Suprapubic skin (tissue), 4 donors: ENCODE results near the gene IQCC. TPM values are rescaled to one million over a fixed set of nuclear protein-coding genes. Genes with fewer than 3 reads are reported as not detected.

Source experiments
- DNase-seq, 2 donors: peaks; one replicate each; pipeline ENCODE4 v3.0.0-alpha.2; 2019; ENCODE audit warnings: low spot score in 2 of 2
- H3K27ac ChIP-seq: fragments of 200-600 bp; sonication (generic); one replicate; pipeline ENCODE4 v1.5.1; 2019
- H3K27me3 ChIP-seq: fragments of 200-600 bp; sonication (generic); one replicate; pipeline ENCODE4 v1.5.1; 2019
- H3K36me3 ChIP-seq: fragments of 200-600 bp; sonication (generic); one replicate; pipeline ENCODE4 v1.5.1; 2019
- H3K4me1 ChIP-seq: fragments of 200-600 bp; sonication (generic); one replicate; pipeline ENCODE4 v1.5.1; 2019
- H3K4me3 ChIP-seq: fragments of 200-600 bp; sonication (generic); one replicate; pipeline ENCODE4 v1.5.1; 2019; ENCODE audit warnings: mild to moderate bottlenecking
- H3K9me3 ChIP-seq: fragments of 200-600 bp; sonication (generic); one replicate; pipeline ENCODE4 v1.5.1; 2019
- CTCF ChIP-seq, 2 donors: fragments of 200-600 bp in 1 of 2; fragments of 450-650 bp in 1 of 2; sonication (generic) in 1 of 2; IDR thresholded peaks; one replicate each; pipeline ENCODE4 v1.5.1; 2016 to 2019; ENCODE audit warnings: antibody characterized with exemption in 2 of 2, mild to moderate bottlenecking in 1 of 2, moderate library complexity in 1 of 2
- EP300 ChIP-seq: sonication (generic); formaldehyde crosslinking; IDR thresholded peaks from one replicate; pipeline ENCODE4 v1.6.1; 2017; ENCODE audit warnings: antibody characterized with exemption
- POLR2A ChIP-seq, 2 donors: fragments of 450-650 bp; IDR thresholded peaks; one replicate each; pipeline ENCODE4 v1.6.1; 2017; ENCODE audit warnings: antibody characterized with exemption in 2 of 2, mild to moderate bottlenecking in 2 of 2, moderate library complexity in 2 of 2
- POLR2AphosphoS5 ChIP-seq, 3 donors: sonication (generic); formaldehyde crosslinking; IDR thresholded peaks; one replicate each; pipeline ENCODE4 v1.6.1; 2017; ENCODE audit warnings: antibody characterized with exemption in 3 of 3
- WGBS: methylation state at CpG from one replicate; pipeline ENCODE4 v1.1.5; 2018; 5-methylcytosine and 5-hydroxymethylcytosine counted together
- total RNA-seq, 4 donors: library from RNA; depleted of rRNA; stranded (reverse); fragments of >200 nt; gene quantifications; one replicate each; pipeline ENCODE4 v1.1.0, GENCODE V29; 2016

The IQCC gene
- total RNA-seq, 4 donors from 2014 or later, result 1.7 to 4.4 (median 3.7) TPM

- TF ChIP-seq CTCF (IDR thresholded peaks at IDR 0.05), result no peak
- no peak for TF ChIP-seq EP300
- no peak for TF ChIP-seq POLR2AphosphoS5 (IDR thresholded peaks at IDR 0.05)
- TF ChIP-seq POLR2A (IDR thresholded peaks at IDR 0.05), result no peak
- Histone ChIP-seq H3K27me3 (no peaks in the 10 kb centered on the region), H3K36me3 (peaks cover 39% of the 10 kb centered on the region)
These were observed 13.6 kb downstream of the IQCC start for GRCh38 chr1:32219022-32219421.

GRCh38 chr1:32220746-32221580, 15.5 kb downstream of the IQCC start:
- Histone ChIP-seq H3K27me3 (no peaks in the 10 kb centered on the region), H3K4me1 (peaks cover 34% of the 10 kb centered on the region), H3K36me3 (peaks cover 46% of the 10 kb centered on the region), H3K4me3 (peak overlapping the region; percentile 59), H3K27ac (no peak overlapping the region), H3K9me3 (no peaks in the 10 kb centered on the region)
- DNase-seq, result no peak
- 87% methylated on average over 4 of the region's 4 CpGs for WGBS
- TF ChIP-seq EP300 (no peak), POLR2AphosphoS5 (IDR thresholded peaks at IDR 0.05) (no peak), POLR2A (IDR thresholded peaks at IDR 0.05) (no peak), CTCF (IDR thresholded peaks at IDR 0.05) (no peak)

More at GRCh38 chr1:32219022-32219421, 13.6 kb downstream of the IQCC start:
- Histone ChIP-seq H3K4me1 (peaks cover 37% of the 10 kb centered on the region), H3K9me3 (no peaks in the 10 kb centered on the region), H3K4me3 (no peak overlapping the region), H3K27ac (no peak overlapping the region)
- DNase-seq, result no peak
- WGBS, result 74% methylated on average over 7 of the region's 7 CpGs

GRCh38 chr1:32221581-32221979, 16.1 kb downstream of the IQCC start:
- WGBS, result 17% methylated on average over 5 of the region's 13 CpGs
- DNase-seq, result no peak
- Histone ChIP-seq H3K36me3 (peaks cover 47% of the 10 kb centered on the region), H3K4me1 (peaks cover 33% of the 10 kb centered on the region), H3K27me3 (no peaks in the 10 kb centered on the region), H3K27ac (peak overlapping the region; percentile 88), H3K9me3 (no peaks in the 10 kb centered on the region), H3K4me3 (peak overlapping the region; percentile 59)
- no peak for TF ChIP-seq EP300
- TF ChIP-seq CTCF (IDR thresholded peaks at IDR 0.05), result no peak
- TF ChIP-seq POLR2AphosphoS5 (IDR thresholded peaks at IDR 0.05), result no peak
- TF ChIP-seq POLR2A (IDR thresholded peaks at IDR 0.05), result no peak

- peaks cover 46% of the 10 kb centered on the region for H3K36me3 ChIP-seq
- H3K27ac ChIP-seq, result peak within 1 kb of the TSS; percentile 88
- DNase-seq, result peak; percentile 97 to 98
- under 1% methylated on average over 39 of the region's 46 CpGs for WGBS
- no peaks in the 10 kb centered on the region for H3K27me3 ChIP-seq
- TF ChIP-seq CTCF (IDR thresholded peaks at IDR 0.05), result no peak
- peak; percentile 71 to 83 for TF ChIP-seq POLR2A (IDR thresholded peaks at IDR 0.05)
- TF ChIP-seq EP300, result no peak
- peak; percentile 64 to 94 (median 80) for TF ChIP-seq POLR2AphosphoS5 (IDR thresholded peaks at IDR 0.05)
- H3K9me3 ChIP-seq, result no peaks in the 10 kb centered on the region
- H3K4me3 ChIP-seq, result peak within 1 kb of the TSS; percentile 59
- H3K4me1 ChIP-seq, result peaks cover 33% of the 10 kb centered on the region
These were observed 16.7 kb downstream of the IQCC start, which contains the start of the genes EIF3I and TMEM234 for GRCh38 chr1:32221980-32222755. Gene EIF3I, plus strand, starts transcription at chr1:32222407. Its CDS starts 35 bp downstream, at chr1:32222442. Gene TMEM234, minus strand, starts transcription at chr1:32222353. Its CDS starts 31 bp downstream, at chr1:32222322.

GRCh38 chr1:32223683-32224082, 18.2 kb downstream of the IQCC start:
- Histone ChIP-seq H3K4me1 (peaks cover 33% of the 10 kb centered on the region), H3K27me3 (no peaks in the 10 kb centered on the region), H3K27ac (peak overlapping the region; percentile 88), H3K36me3 (peaks cover 49% of the 10 kb centered on the region), H3K9me3 (no peaks in the 10 kb centered on the region), H3K4me3 (no peak overlapping the region)
- no peak for TF ChIP-seq CTCF (IDR thresholded peaks at IDR 0.05)
- no peak for TF ChIP-seq EP300
- no peak for TF ChIP-seq POLR2A (IDR thresholded peaks at IDR 0.05)
- no peak for TF ChIP-seq POLR2AphosphoS5 (IDR thresholded peaks at IDR 0.05)
- 71% methylated on average over 3 of the region's 3 CpGs for WGBS
- no peak for DNase-seq
